Measurements from ENCODE around the gene CDH4. TPM values are rescaled to one million over a fixed set of nuclear protein-coding genes. Genes with fewer than 3 reads are reported as not detected.

Gene CDH4
- total RNA-seq, 1 donor: 8.6 TPM

- no peak for DNase-seq (ENCODE audit: low read depth in 2 of 3, low spot score in 2 of 3)
Measured at GRCh38 chr20:61566691-61567090, 314.6 kb downstream of the CDH4 start.

GRCh38 chr20:61567204-61567603, 315.1 kb downstream of the CDH4 start:
- no peak for DNase-seq (ENCODE audit: low read depth in 2 of 3, low spot score in 2 of 3)

- DNase-seq (ENCODE audit: low read depth in 2 of 3, low spot score in 2 of 3): no peak
Measured at GRCh38 chr20:61569825-61570224, 317.8 kb downstream of the CDH4 start.

GRCh38 chr20:61570646-61571195, 318.7 kb downstream of the CDH4 start:
- no peak for DNase-seq (ENCODE audit: low read depth in 2 of 3, low spot score in 2 of 3)

GRCh38 chr20:61571221-61571620, 319.2 kb downstream of the CDH4 start:
- no peak for DNase-seq (ENCODE audit: low read depth in 2 of 3, low spot score in 2 of 3)

GRCh38 chr20:61571916-61572711, 320.1 kb downstream of the CDH4 start:
- no peak for DNase-seq (ENCODE audit: low read depth in 2 of 3, low spot score in 2 of 3)

- DNase-seq (ENCODE audit: low read depth in 2 of 3, low spot score in 2 of 3): no peak
Measured at GRCh38 chr20:61572789-61573188, 320.7 kb downstream of the CDH4 start.

GRCh38 chr20:61573415-61574305, 321.6 kb downstream of the CDH4 start:
- DNase-seq (ENCODE audit: low read depth in 2 of 3, low spot score in 2 of 3): no peak

- no peak for DNase-seq (ENCODE audit: low read depth in 2 of 3, low spot score in 2 of 3)
Measured at GRCh38 chr20:61575151-61575937, 323.3 kb downstream of the CDH4 start.

- DNase-seq (ENCODE audit: low read depth in 2 of 3, low spot score in 2 of 3): no peak
Measured at GRCh38 chr20:61576372-61576771, 324.3 kb downstream of the CDH4 start.

GRCh38 chr20:61577065-61577464, 325.0 kb downstream of the CDH4 start:
- DNase-seq (ENCODE audit: low read depth in 2 of 3, low spot score in 2 of 3): no peak

GRCh38 chr20:61579908-61580307, 327.8 kb downstream of the CDH4 start:
- no peak for DNase-seq (ENCODE audit: low read depth in 2 of 3, low spot score in 2 of 3)

GRCh38 chr20:61580958-61581824, 329.1 kb downstream of the CDH4 start:
- no peak for DNase-seq (ENCODE audit: low read depth in 2 of 3, low spot score in 2 of 3)

GRCh38 chr20:61581825-61582188, 329.7 kb downstream of the CDH4 start:
- DNase-seq (ENCODE audit: low read depth in 2 of 3, low spot score in 2 of 3): no peak

GRCh38 chr20:61582196-61582923, 330.3 kb downstream of the CDH4 start:
- no peak for DNase-seq (ENCODE audit: low read depth in 2 of 3, low spot score in 2 of 3)

- no peak for DNase-seq (ENCODE audit: low read depth in 2 of 3, low spot score in 2 of 3)
Measured at GRCh38 chr20:61583356-61583755, 331.3 kb downstream of the CDH4 start.

- DNase-seq (ENCODE audit: low read depth in 2 of 3, low spot score in 2 of 3): no peak
Measured at GRCh38 chr20:61584851-61585250, 332.8 kb downstream of the CDH4 start.

GRCh38 chr20:61585764-61586163, 333.7 kb downstream of the CDH4 start:
- no peak for DNase-seq (ENCODE audit: low read depth in 2 of 3, low spot score in 2 of 3)

GRCh38 chr20:61587036-61587435, 335.0 kb downstream of the CDH4 start:
- DNase-seq (ENCODE audit: low read depth in 2 of 3, low spot score in 2 of 3): no peak
